CD4-positive, CD25-positive, alpha-beta regulatory T cell (primary cell): ENCODE data around the gene KIZ. TPM values are rescaled to one million over a fixed set of nuclear protein-coding genes. Genes with fewer than 3 reads are reported as not detected.

ENCODE experiments used
- ATAC-seq, 2 donors: fragments of 150-1000 bp; cut with Tn5 transposase; one replicate each; pipeline ENCODE4 v1.10.0; 2021; ENCODE audit warnings: low read depth in 2 of 2, moderate number of reproducible peaks in 2 of 2, moderate library complexity in 1 of 2
- DNase-seq, 3 donors: peaks; one replicate each; pipeline versions ENCODE4 v3.0.0 to v3.0.0-alpha.2; 2012 to 2022; ENCODE audit warnings: mixed read lengths in 1 of 3
- H3K27ac ChIP-seq: one replicate; pipeline ENCODE4 v1.7.0; 2013; ENCODE audit warnings: mild to moderate bottlenecking, low read length; ENCODE audit not compliant: insufficient read depth, poor library complexity, severe bottlenecking
- H3K27me3 ChIP-seq: one replicate; pipeline ENCODE4 v1.7.0; 2013; ENCODE audit warnings: low read length; ENCODE audit not compliant: control insufficient read depth, insufficient read depth
- H3K36me3 ChIP-seq: one replicate; pipeline ENCODE4 v1.7.0; 2013; ENCODE audit warnings: mild to moderate bottlenecking, low read length, moderate library complexity; ENCODE audit not compliant: control insufficient read depth, insufficient read depth
- H3K4me1 ChIP-seq: 2 replicates; pipeline ENCODE4 v1.7.0; 2013; ENCODE audit warnings: mild to moderate bottlenecking, low read length; ENCODE audit not compliant: insufficient read depth, control insufficient read depth, poor library complexity, severe bottlenecking
- H3K4me3 ChIP-seq: one replicate; pipeline ENCODE4 v1.7.0; 2013; ENCODE audit warnings: low read depth, mild to moderate bottlenecking, low read length, moderate library complexity
- H3K9me3 ChIP-seq, 2 experiments: 1 replicate in 1 of 2; 2 replicates in 1 of 2; pipeline ENCODE4 v1.7.0; 2013; ENCODE audit warnings: low read length in 2 of 2, mild to moderate bottlenecking in 1 of 2, moderate library complexity in 1 of 2; ENCODE audit not compliant: control insufficient read depth in 2 of 2
- H3K27ac Mint-ChIP-seq, 3 donors: one replicate each; pipeline ENCODE4 v1.8.0; 2020 to 2022; ENCODE audit warnings: mild to moderate bottlenecking in 3 of 3, mixed read lengths in 3 of 3, moderate library complexity in 2 of 3
- H3K27me3 Mint-ChIP-seq: one replicate; pipeline ENCODE4 v1.8.0; 2022; ENCODE audit warnings: mild to moderate bottlenecking, mixed read lengths
- H3K36me3 Mint-ChIP-seq: one replicate; pipeline ENCODE4 v1.8.0; 2020; ENCODE audit warnings: mixed read lengths
- H3K4me1 Mint-ChIP-seq, 4 donors: one replicate each; pipeline ENCODE4 v1.8.0; 2020 to 2022; ENCODE audit warnings: mixed read lengths in 4 of 4, mild to moderate bottlenecking in 1 of 4
- H3K4me3 Mint-ChIP-seq, 4 donors: one replicate each; pipeline ENCODE4 v1.8.0; 2020 to 2022; ENCODE audit warnings: mild to moderate bottlenecking in 4 of 4, mixed read lengths in 4 of 4, moderate library complexity in 3 of 4
- H3K9me3 Mint-ChIP-seq, 7 donors: one replicate each; pipeline ENCODE4 v1.8.0; 2020 to 2022; ENCODE audit warnings: mixed read lengths in 7 of 7, mild to moderate bottlenecking in 3 of 7, moderate library complexity in 2 of 7
- polyA plus RNA-seq, 4 donors: library from polyadenylated mRNA; unstranded; fragments of 300-500 nt; fragmentation: Illumina TruSeq; gene quantifications; one replicate each; pipeline ENCODE4 v1.2.3, GENCODE V29; 2021
- total RNA-seq: library from RNA; stranded (reverse); gene quantifications from one replicate; pipeline ENCODE4 v1.2.3, GENCODE V29; 2022

KIZ gene
- total and polyA plus RNA-seq, 5 donors from 2014 or later, result 16.8 to 32.8 (median 21.0) TPM

GRCh38 chr20:21294755-21295154 lies 168.9 kb downstream of the KIZ start:
- no peaks in the 10 kb centered on the region for H3K36me3 ChIP-seq
- H3K4me3 Mint-ChIP-seq, result no peak overlapping the region
- DNase-seq (no peak), ATAC-seq (no peak)
- H3K4me1 ChIP-seq, result no peaks in the 10 kb centered on the region
- peaks cover 14% of the 10 kb centered on the region for H3K27me3 ChIP-seq
- H3K36me3 Mint-ChIP-seq, result no peaks in the 10 kb centered on the region
- no peak overlapping the region for H3K27ac ChIP-seq
- no peaks in the 10 kb centered on the region for H3K4me1 Mint-ChIP-seq
- H3K9me3 ChIP-seq, result no peaks in the 10 kb centered on the region
- no peak overlapping the region for H3K27ac Mint-ChIP-seq
- H3K4me3 ChIP-seq, result no peak overlapping the region
- no peaks in the 10 kb centered on the region for H3K9me3 Mint-ChIP-seq
- peaks cover 31% of the 10 kb centered on the region for H3K27me3 Mint-ChIP-seq

Other genes with a start within 250 kb of the KIZ start
- gene LINC00237, start 19.7 kb upstream of the KIZ start, total RNA-seq, result not detected
- gene LINC00237, start 19.7 kb upstream of the KIZ start, polyA plus RNA-seq, result under 1 TPM in 1 of 4 donors, not detected in 3; 0.30 TPM
- gene XRN2, start 177.2 kb downstream of the KIZ start, total RNA-seq, result 59.0 TPM
- 10 to 100 TPM; 65.0 to 81.0 (median 75.1) TPM for gene XRN2, start 177.2 kb downstream of the KIZ start, polyA plus RNA-seq